Measurements from ENCODE around the gene MACROH2A1.

The MACROH2A1 gene

GRCh38 chr5:135360278-135361274 lies 38.5 kb downstream of the MACROH2A1 start:
- peaks cover 7% of the 10 kb centered on the region for H3K36me3 ChIP-seq (ENCODE audit: low read length)
- H3K9ac ChIP-seq (ENCODE audit: low read length): no peak overlapping the region
- no peaks in the 10 kb centered on the region; the same call in 1 of the 2 replicates for H3K79me2 ChIP-seq (ENCODE audit: insufficient read depth, low read length)
- no peak overlapping the region for H3K4me2 ChIP-seq (ENCODE audit: low read depth, low read length, poor library complexity, severe bottlenecking)
- no peaks in the 10 kb centered on the region for H3K9me3 ChIP-seq (ENCODE audit: insufficient read depth, low read length)
- H3K27me3 ChIP-seq (ENCODE audit: low read length): no peaks in the 10 kb centered on the region
- no peak overlapping the region for H2AFZ ChIP-seq (ENCODE audit: low read depth, low read length, severe bottlenecking)
- H4K20me1 ChIP-seq (ENCODE audit: low read depth, low read length): no peaks in the 10 kb centered on the region
- no peak overlapping the region for H3K27ac ChIP-seq (ENCODE audit: low read depth, low read length)
- no peaks in the 10 kb centered on the region for H3F3A ChIP-seq (ENCODE audit: insufficient read depth)
- H3K4me3 ChIP-seq (ENCODE audit: insufficient read depth, low read length, poor library complexity, severe bottlenecking): no peak overlapping the region
- no peaks in the 10 kb centered on the region for H3K9me2 ChIP-seq (replicated peaks; ENCODE audit: insufficient read depth, low read length)
- TF ChIP-seq CTCF (IDR thresholded peaks at IDR 0.05; ENCODE audit: insufficient read depth, low read length, poor library complexity, severe bottlenecking) (no peak), EZH2phosphoT487 (conservative IDR thresholded peaks at IDR 0.05; ENCODE audit: low read length) (no peak)

GRCh38 chr5:135359374-135360165 lies 39.5 kb downstream of the MACROH2A1 start:
- H3K4me3 ChIP-seq (ENCODE audit: insufficient read depth, low read length, poor library complexity, severe bottlenecking): no peak overlapping the region
- TF ChIP-seq EZH2phosphoT487 (conservative IDR thresholded peaks at IDR 0.05; ENCODE audit: low read length): no peak
- TF ChIP-seq CTCF (IDR thresholded peaks at IDR 0.05; ENCODE audit: insufficient read depth, low read length, poor library complexity, severe bottlenecking): no peak
- H3K36me3 ChIP-seq (ENCODE audit: low read length): peaks cover 7% of the 10 kb centered on the region
- no peak overlapping the region for H2AFZ ChIP-seq (ENCODE audit: low read depth, low read length, severe bottlenecking)
- H3K9me3 ChIP-seq (ENCODE audit: insufficient read depth, low read length): no peaks in the 10 kb centered on the region
- no peaks in the 10 kb centered on the region; the same call in 1 of the 2 replicates for H3K79me2 ChIP-seq (ENCODE audit: insufficient read depth, low read length)
- H4K20me1 ChIP-seq (ENCODE audit: low read depth, low read length): no peaks in the 10 kb centered on the region
- no peaks in the 10 kb centered on the region for H3K9me2 ChIP-seq (replicated peaks; ENCODE audit: insufficient read depth, low read length)
- H3K27me3 ChIP-seq (ENCODE audit: low read length): no peaks in the 10 kb centered on the region
- H3K4me2 ChIP-seq (ENCODE audit: low read depth, low read length, poor library complexity, severe bottlenecking): no peak overlapping the region
- no peak overlapping the region for H3K27ac ChIP-seq (ENCODE audit: low read depth, low read length)
- H3F3A ChIP-seq (ENCODE audit: insufficient read depth): no peaks in the 10 kb centered on the region
- no peak overlapping the region for H3K9ac ChIP-seq (ENCODE audit: low read length)

- Histone ChIP-seq H3K4me3 (ENCODE audit: insufficient read depth, low read length, poor library complexity, severe bottlenecking) (no peak overlapping the region), H3K36me3 (ENCODE audit: low read length) (peaks cover 5% of the 10 kb centered on the region), H4K20me1 (ENCODE audit: low read depth, low read length) (no peaks in the 10 kb centered on the region)
Observed at GRCh38 chr5:135357685-135358084, 41.3 kb downstream of the MACROH2A1 start.

More at GRCh38 chr5:135357685-135358084, 41.3 kb downstream of the MACROH2A1 start:
- Histone ChIP-seq H3K9me3 (ENCODE audit: insufficient read depth, low read length) (no peaks in the 10 kb centered on the region), H3K9ac (ENCODE audit: low read length) (no peak overlapping the region), H3F3A (ENCODE audit: insufficient read depth) (no peaks in the 10 kb centered on the region), H3K27me3 (ENCODE audit: low read length) (no peaks in the 10 kb centered on the region), H3K9me2 (replicated peaks; ENCODE audit: insufficient read depth, low read length) (no peaks in the 10 kb centered on the region), H3K4me2 (ENCODE audit: low read depth, low read length, poor library complexity, severe bottlenecking) (no peak overlapping the region), H3K79me2 (ENCODE audit: insufficient read depth, low read length) (no peaks in the 10 kb centered on the region; the same call in 1 of the 2 replicates), H2AFZ (ENCODE audit: low read depth, low read length, severe bottlenecking) (no peak overlapping the region), H3K27ac (ENCODE audit: low read depth, low read length) (no peak overlapping the region)
- TF ChIP-seq EZH2phosphoT487 (conservative IDR thresholded peaks at IDR 0.05; ENCODE audit: low read length) (no peak), CTCF (IDR thresholded peaks at IDR 0.05; ENCODE audit: insufficient read depth, low read length, poor library complexity, severe bottlenecking) (no peak)
